Vagina (tissue), 2 donors: ENCODE data around the gene LMBRD1. TPM values are rescaled to one million over a fixed set of nuclear protein-coding genes. Genes with fewer than 3 reads are reported as not detected.

Source experiments
- DNase-seq, 2 donors: peaks; one replicate each; pipeline ENCODE4 v3.0.0-alpha.2; 2017; ENCODE audit errors: extremely low spot score in 2 of 2
- H3K27ac ChIP-seq: fragments of 200-600 bp; sonication (generic); one replicate; pipeline ENCODE4 v1.5.1; 2019
- H3K27me3 ChIP-seq: fragments of 200-600 bp; sonication (generic); one replicate; pipeline ENCODE4 v1.5.1; 2019
- H3K36me3 ChIP-seq, 2 donors: fragments of 200-600 bp; sonication (generic); one replicate each; pipeline ENCODE4 v1.5.1; 2017 to 2019
- H3K4me1 ChIP-seq: fragments of 200-600 bp; sonication (generic); one replicate; pipeline ENCODE4 v1.5.1; 2019
- H3K4me3 ChIP-seq, 2 donors: fragments of 200-600 bp; sonication (generic); 1 replicate in 1 of 2; 2 replicates in 1 of 2; pipeline ENCODE4 v1.5.1; 2016 to 2019
- H3K9me3 ChIP-seq: fragments of 200-600 bp; sonication (generic); one replicate; pipeline ENCODE4 v1.5.1; 2019
- POLR2A ChIP-seq, 2 donors: fragments of 450-650 bp; IDR thresholded peaks; one replicate each; pipeline ENCODE4 v1.6.1; 2017; ENCODE audit warnings: antibody characterized with exemption in 2 of 2, mild to moderate bottlenecking in 2 of 2, moderate library complexity in 2 of 2
- POLR2AphosphoS5 ChIP-seq, 2 donors: sonication (generic); formaldehyde crosslinking; IDR thresholded peaks; one replicate each; pipeline ENCODE4 v1.9.0; 2017; ENCODE audit warnings: antibody characterized with exemption in 2 of 2, mild to moderate bottlenecking in 2 of 2, low read depth in 1 of 2; ENCODE audit not compliant: insufficient read depth in 1 of 2
- intact Hi-C: fragments of 100-400 bp; cut with DNase I; formaldehyde crosslinking; loops from one replicate; pipeline ENCODE4 v1.15.1; 2023
- total RNA-seq: library from RNA; depleted of rRNA; stranded (reverse); fragments of >200 nt; gene quantifications from one replicate; pipeline ENCODE4 v1.2.3, GENCODE V29; 2016
- TF ChIP-seq, protein P1 (sequence below), 3 experiments: fragments of 450-650 bp in 2 of 3; fragments of 200-600 bp in 1 of 3; sonication (generic) in 1 of 3; IDR thresholded peaks; one replicate each; pipeline ENCODE4 v1.5.1; 2017 to 2019; ENCODE audit warnings: antibody characterized with exemption in 3 of 3, mild to moderate bottlenecking in 2 of 3, moderate library complexity in 2 of 3

LMBRD1 gene
- total RNA-seq, 1 donor from 2014 or later, result 36.6 TPM

- H3K27ac ChIP-seq, result no peak overlapping the region
- no peak overlapping the region for H3K4me3 ChIP-seq
- no peaks in the 10 kb centered on the region for H3K36me3 ChIP-seq
- intact Hi-C loops, result no loop called here
- no peaks in the 10 kb centered on the region for H3K27me3 ChIP-seq
- H3K4me1 ChIP-seq, result no peaks in the 10 kb centered on the region
- no peak for DNase-seq
- H3K9me3 ChIP-seq, result no peaks in the 10 kb centered on the region
- TF ChIP-seq, protein P1, sequence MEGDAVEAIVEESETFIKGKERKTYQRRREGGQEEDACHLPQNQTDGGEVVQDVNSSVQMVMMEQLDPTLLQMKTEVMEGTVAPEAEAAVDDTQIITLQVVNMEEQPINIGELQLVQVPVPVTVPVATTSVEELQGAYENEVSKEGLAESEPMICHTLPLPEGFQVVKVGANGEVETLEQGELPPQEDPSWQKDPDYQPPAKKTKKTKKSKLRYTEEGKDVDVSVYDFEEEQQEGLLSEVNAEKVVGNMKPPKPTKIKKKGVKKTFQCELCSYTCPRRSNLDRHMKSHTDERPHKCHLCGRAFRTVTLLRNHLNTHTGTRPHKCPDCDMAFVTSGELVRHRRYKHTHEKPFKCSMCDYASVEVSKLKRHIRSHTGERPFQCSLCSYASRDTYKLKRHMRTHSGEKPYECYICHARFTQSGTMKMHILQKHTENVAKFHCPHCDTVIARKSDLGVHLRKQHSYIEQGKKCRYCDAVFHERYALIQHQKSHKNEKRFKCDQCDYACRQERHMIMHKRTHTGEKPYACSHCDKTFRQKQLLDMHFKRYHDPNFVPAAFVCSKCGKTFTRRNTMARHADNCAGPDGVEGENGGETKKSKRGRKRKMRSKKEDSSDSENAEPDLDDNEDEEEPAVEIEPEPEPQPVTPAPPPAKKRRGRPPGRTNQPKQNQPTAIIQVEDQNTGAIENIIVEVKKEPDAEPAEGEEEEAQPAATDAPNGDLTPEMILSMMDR (IDR thresholded peaks at IDR 0.05), result no peak
- TF ChIP-seq POLR2AphosphoS5 (IDR thresholded peaks at IDR 0.05; ENCODE audit: insufficient read depth in 1 of 2, low read depth in 1 of 2) (no peak), POLR2A (IDR thresholded peaks at IDR 0.05) (no peak)
Measured at GRCh38 chr6:69774740-69775584, 21.8 kb downstream of the LMBRD1 start.

GRCh38 chr6:69771158-69771906, 25.5 kb downstream of the LMBRD1 start:
- intact Hi-C loops, result no loop called here
- TF ChIP-seq POLR2A (IDR thresholded peaks at IDR 0.05), result no peak
- TF ChIP-seq, protein P1 (IDR thresholded peaks at IDR 0.05), result no peak
- no peak for TF ChIP-seq POLR2AphosphoS5 (IDR thresholded peaks at IDR 0.05; ENCODE audit: insufficient read depth in 1 of 2, low read depth in 1 of 2)
- Histone ChIP-seq H3K4me3 (no peak overlapping the region), H3K27me3 (no peaks in the 10 kb centered on the region), H3K36me3 (no peaks in the 10 kb centered on the region), H3K27ac (no peak overlapping the region), H3K4me1 (no peaks in the 10 kb centered on the region), H3K9me3 (no peaks in the 10 kb centered on the region)
- no peak for DNase-seq

GRCh38 chr6:69768664-69769063, 28.1 kb downstream of the LMBRD1 start:
- TF ChIP-seq POLR2AphosphoS5 (IDR thresholded peaks at IDR 0.05; ENCODE audit: insufficient read depth in 1 of 2, low read depth in 1 of 2) (no peak), POLR2A (IDR thresholded peaks at IDR 0.05) (no peak)
- TF ChIP-seq, protein P1 (IDR thresholded peaks at IDR 0.05), result no peak
- no peak overlapping the region for H3K4me3 ChIP-seq
- no peak overlapping the region for H3K27ac ChIP-seq
- H3K4me1 ChIP-seq, result no peaks in the 10 kb centered on the region
- H3K9me3 ChIP-seq, result no peaks in the 10 kb centered on the region
- no peak for DNase-seq
- intact Hi-C loops, result no loop called here
- H3K36me3 ChIP-seq, result no peaks in the 10 kb centered on the region
- H3K27me3 ChIP-seq, result no peaks in the 10 kb centered on the region

- DNase-seq, result no peak
- TF ChIP-seq POLR2A (IDR thresholded peaks at IDR 0.05) (no peak), POLR2AphosphoS5 (IDR thresholded peaks at IDR 0.05; ENCODE audit: insufficient read depth in 1 of 2, low read depth in 1 of 2) (no peak)
- TF ChIP-seq, protein P1 (IDR thresholded peaks at IDR 0.05), result no peak
- no peak overlapping the region for H3K27ac ChIP-seq
- no peak overlapping the region for H3K4me3 ChIP-seq
- no peaks in the 10 kb centered on the region for H3K4me1 ChIP-seq
- H3K9me3 ChIP-seq, result no peaks in the 10 kb centered on the region
- intact Hi-C loops, result no loop called here
- no peaks in the 10 kb centered on the region for H3K36me3 ChIP-seq
- H3K27me3 ChIP-seq, result no peaks in the 10 kb centered on the region
Measured at GRCh38 chr6:69763763-69764162, 33.0 kb downstream of the LMBRD1 start.
